ENCODE measurements around the gene SCN10A. TPM values are rescaled to one million over a fixed set of nuclear protein-coding genes. Genes with fewer than 3 reads are reported as not detected.

The SCN10A gene
- total RNA-seq, 3 donors from 2014 or later = not detected

GRCh38 chr3:38648024-38648658, 167.9 kb downstream of the SCN10A start:
- ATAC-seq = no peak
- H3K27me3 Mint-ChIP-seq (ENCODE audit: low read depth) = peaks cover 19% of the 10 kb centered on the region
- no peak for DNase-seq
- peaks cover 7% of the 10 kb centered on the region for H3K4me1 Mint-ChIP-seq (ENCODE audit: low read depth)
- peak overlapping the region; percentile 65 for H3K4me3 Mint-ChIP-seq
- no peaks in the 10 kb centered on the region for H3K36me3 Mint-ChIP-seq (ENCODE audit: insufficient read depth)
- no peaks in the 10 kb centered on the region for H3K9me3 Mint-ChIP-seq

DNA sequence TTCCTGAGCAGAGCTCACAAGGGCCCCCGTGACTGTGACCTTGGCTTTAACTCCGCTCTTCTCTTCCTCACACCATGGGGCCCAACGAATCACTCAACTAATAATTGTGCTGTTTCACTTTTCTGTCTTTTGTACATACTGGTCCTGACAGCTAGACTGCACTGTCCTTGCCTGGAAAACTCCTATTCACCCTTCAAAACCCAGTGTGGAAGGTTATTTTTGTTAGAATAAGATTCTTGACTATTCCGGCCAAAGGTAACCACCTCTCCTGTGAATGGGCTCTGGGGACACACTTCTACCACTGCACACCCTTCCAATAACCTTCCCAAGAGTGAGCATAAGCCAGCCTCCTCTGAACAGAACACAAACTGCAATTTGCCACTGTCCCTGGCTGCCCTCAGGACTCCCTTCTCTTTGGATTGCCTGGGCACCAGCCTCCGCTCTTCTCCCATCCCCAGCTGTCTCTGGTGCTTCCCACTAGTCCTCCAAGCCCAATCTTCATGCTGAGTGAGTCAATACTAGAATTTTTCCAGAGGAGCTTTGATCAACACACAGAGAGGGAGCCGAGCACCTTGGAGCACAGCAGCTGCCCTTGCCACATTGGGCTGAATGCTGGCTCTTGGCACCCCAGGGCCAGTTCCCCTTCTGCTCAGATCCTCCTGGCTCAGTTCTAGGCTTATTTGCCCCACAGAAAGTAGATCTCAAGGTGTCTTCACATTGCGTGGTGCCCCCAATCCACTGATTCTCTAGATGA, 168.6 kb downstream of the SCN10A start:
- DNase-seq (no peak), ATAC-seq (no peak)
- Mint-ChIP-seq H3K4me3 (no peak overlapping the region), H3K27me3 (ENCODE audit: low read depth) (peaks cover 18% of the 10 kb centered on the region), H3K4me1 (ENCODE audit: low read depth) (peaks cover 7% of the 10 kb centered on the region), H3K9me3 (no peaks in the 10 kb centered on the region), H3K36me3 (ENCODE audit: insufficient read depth) (no peaks in the 10 kb centered on the region)

Other genes starting within 250 kb of the SCN10A start
- gene SCN5A, start 166.5 kb downstream of the SCN10A start, total RNA-seq = not detected
- gene SCN11A, start 235.7 kb upstream of the SCN10A start, total RNA-seq = not detected
- 10 to 100 TPM; 26.2 to 31.3 (median 29.8) TPM for gene WDR48, start 235.8 kb upstream of the SCN10A start, total RNA-seq